K562 (cell line): ENCODE data around the gene EID2. TPM values are rescaled to one million over a fixed set of nuclear protein-coding genes. Genes with fewer than 3 reads are reported as not detected.

Source experiments
- ATF1 ChIP-seq, 2 experiments: fragments of 450-650 bp in 1 of 2; IDR thresholded peaks; 2 replicates each; pipeline ENCODE4 v1.6.1; 2016; ENCODE audit warnings: missing compliant biosample characterization in 1 of 2, missing genetic modification characterization in 1 of 2
- BRD9 ChIP-seq: fragments of 450-650 bp; IDR thresholded peaks from 2 replicates; pipeline ENCODE4 v1.6.1; 2018; ENCODE audit warnings: low read depth; ENCODE audit not compliant: partially characterized antibody
- CTBP1 ChIP-seq: fragments of 450-650 bp; IDR thresholded peaks from 2 replicates; pipeline ENCODE4 v1.6.1; 2016; ENCODE audit warnings: borderline replicate concordance
- ETV5 ChIP-seq: sonication (generic); formaldehyde crosslinking; IDR thresholded peaks from 2 replicates; pipeline ENCODE4 v1.4.0; 2020; ENCODE audit warnings: low read depth, mild to moderate bottlenecking, missing genetic modification reagents
- FOXK2 ChIP-seq, 2 experiments: fragments of 450-650 bp; IDR thresholded peaks in 1 of 2; conservative IDR thresholded peaks in 1 of 2; 2 replicates each; pipeline ENCODE4 v1.6.1; 2016; ENCODE audit warnings: low read depth in 2 of 2, mild to moderate bottlenecking in 1 of 2
- HLTF ChIP-seq: fragments of 450-650 bp; IDR thresholded peaks from 2 replicates; pipeline ENCODE4 v1.6.1; 2016
- MAZ ChIP-seq, 2 experiments: fragments of 450-650 bp in 1 of 2; sonication (generic) in 1 of 2; formaldehyde crosslinking; IDR thresholded peaks in 1 of 2; conservative IDR thresholded peaks in 1 of 2; 2 replicates each; pipeline versions ENCODE4 v1.4.0 to v1.5.0; 2020; ENCODE audit warnings: mild to moderate bottlenecking in 1 of 2, missing genetic modification reagents in 1 of 2
- MEF2A ChIP-seq: IDR thresholded peaks from 2 replicates; pipeline ENCODE4 v1.6.1; 2011; ENCODE audit warnings: low read depth, mild to moderate bottlenecking, low read length, moderate library complexity; ENCODE audit not compliant: control insufficient read depth
- TAF9B ChIP-seq: fragments of 450-650 bp; IDR thresholded peaks from 2 replicates; pipeline ENCODE4 v1.6.1; 2018; ENCODE audit warnings: mild to moderate bottlenecking; ENCODE audit not compliant: partially characterized antibody
- TCF3 ChIP-seq: sonication (generic); formaldehyde crosslinking; IDR thresholded peaks from 2 replicates; pipeline ENCODE4 v1.4.0; 2020; ENCODE audit warnings: mild to moderate bottlenecking, missing genetic modification reagents
- TEAD1 ChIP-seq, 2 experiments: fragments of 450-650 bp in 1 of 2; sonication (generic) in 1 of 2; formaldehyde crosslinking; IDR thresholded peaks; 2 replicates each; pipeline versions ENCODE4 v1.4.0 to v1.8.0; 2020 to 2022; ENCODE audit warnings: mild to moderate bottlenecking in 2 of 2, missing genetic modification reagents in 1 of 2
- ZNF133 ChIP-seq: fragments of 250-450 bp; sonication (Bioruptor Pico); IDR thresholded peaks from 2 replicates; pipeline ENCODE4 v1.4.0; 2020; ENCODE audit warnings: mild to moderate bottlenecking
- ZNF583 ChIP-seq: fragments of 250-450 bp; sonication (Bioruptor Pico); IDR thresholded peaks from 2 replicates; pipeline ENCODE4 v1.4.0; 2020
- ZNF764 ChIP-seq: fragments of 250-450 bp; sonication (Bioruptor Pico); IDR thresholded peaks from 2 replicates; pipeline ENCODE4 v1.4.0; 2020; ENCODE audit warnings: low read depth, mild to moderate bottlenecking, moderate library complexity
- ZNF830 ChIP-seq: fragments of 250-450 bp; sonication (Bioruptor Pico); IDR thresholded peaks from 2 replicates; pipeline ENCODE4 v1.5.0; 2021; ENCODE audit warnings: mild to moderate bottlenecking
- polyA plus RNA-seq, 8 experiments: library from polyadenylated mRNA; depleted of rRNA in 4 of 8; stranded (reverse) in 5 of 8; unstranded in 3 of 8; fragments of >200 nt; fragmentation: Nextera tagmentation in 2 of 8; fragmentation: Illumina TruSeq in 1 of 8; extraction: Ambion mirVana in 2 of 8; extraction: Trizol in 1 of 8; gene quantifications; 2 replicates each; pipeline versions ENCODE4 v1.2.1 to v1.2.3, GENCODE V29; 2011 to 2014; ENCODE audit warnings: inconsistent platforms in 1 of 8, missing spikeins in 1 of 8
- total RNA-seq, 7 experiments: library from RNA; depleted of rRNA in 6 of 7; stranded (reverse); fragments of >200 nt in 6 of 7; fragmentation: Illumina TruSeq in 2 of 7; extraction: Trizol in 2 of 7; gene quantifications; 2 replicates each; pipeline versions ENCODE4 v1.2.1 to v1.2.3, GENCODE V29; 2011 to 2021; ENCODE audit warnings: low replicate concordance in 1 of 7
- TF ChIP-seq, protein P1 (sequence below): fragments of 250-450 bp; sonication (Bioruptor Pico); IDR thresholded peaks from 2 replicates; pipeline ENCODE4 v1.8.0; 2022; ENCODE audit warnings: inconsistent platforms
- TF ChIP-seq, protein P2 (sequence below): fragments of 450-650 bp; IDR thresholded peaks from 2 replicates; pipeline ENCODE4 v1.6.1; 2016; ENCODE audit warnings: mild to moderate bottlenecking
- TF ChIP-seq, protein P3 (sequence below): sonication (generic); formaldehyde crosslinking; IDR thresholded peaks from 2 replicates; pipeline ENCODE4 v1.8.1; 2023; ENCODE audit warnings: mild to moderate bottlenecking, missing genetic modification reagents
- TF ChIP-seq, protein P4 (sequence below), 2 experiments: IDR thresholded peaks; 2 replicates each; pipeline ENCODE4 v1.6.1; 2012; ENCODE audit warnings: improper control_type of control experiment in 2 of 2, low read depth in 2 of 2, low read length in 2 of 2, borderline replicate concordance in 1 of 2

The EID2 gene
- total and polyA plus RNA-seq, 9 of the 15 experiments (the other 6 are each of a cell fraction or from before 2014, with no cell fraction given) = 2.5 to 18.5 (median 11.3) TPM

DNA sequence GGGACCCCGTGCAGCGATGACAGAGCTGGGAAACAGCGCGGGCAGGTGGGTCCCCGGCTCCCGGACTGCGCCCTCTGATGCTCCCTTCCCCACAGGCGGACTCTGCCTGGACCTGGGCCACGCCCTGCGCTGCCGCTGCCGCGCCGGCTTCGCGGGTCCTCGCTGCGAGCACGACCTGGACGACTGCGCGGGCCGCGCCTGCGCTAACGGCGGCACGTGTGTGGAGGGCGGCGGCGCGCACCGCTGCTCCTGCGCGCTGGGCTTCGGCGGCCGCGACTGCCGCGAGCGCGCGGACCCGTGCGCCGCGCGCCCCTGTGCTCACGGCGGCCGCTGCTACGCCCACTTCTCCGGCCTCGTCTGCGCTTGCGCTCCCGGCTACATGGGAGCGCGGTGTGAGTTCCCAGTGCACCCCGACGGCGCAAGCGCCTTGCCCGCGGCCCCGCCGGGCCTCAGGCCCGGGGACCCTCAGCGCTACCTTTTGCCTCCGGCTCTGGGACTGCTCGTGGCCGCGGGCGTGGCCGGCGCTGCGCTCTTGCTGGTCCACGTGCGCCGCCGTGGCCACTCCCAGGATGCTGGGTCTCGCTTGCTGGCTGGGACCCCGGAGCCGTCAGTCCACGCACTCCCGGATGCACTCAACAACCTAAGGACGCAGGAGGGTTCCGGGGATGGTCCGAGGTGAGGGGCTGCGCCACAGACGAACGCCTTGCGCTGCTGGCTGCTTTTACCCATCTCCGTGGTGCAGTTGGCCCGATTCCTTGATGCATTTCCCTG is 32.8 kb downstream of the EID2 start (continued):
- TF ChIP-seq ATF1 (CRISPR knock-in tag; IDR thresholded peaks at IDR 0.05) (no peak), ATF1 (tag; IDR thresholded peaks at IDR 0.05) (0 out of 2 replicates have a peak, but pooled peaks have one; percentile 24), TEAD1 (CRISPR knock-in tag; IDR thresholded peaks at IDR 0.05) (peak in 1 of 2 experiments; percentile 81; a peak in 1 of 4 replicates), ZNF830 (CRISPR knock-in tag) (no peak), BRD9 (no peak), FOXK2 (conservative IDR thresholded peaks at IDR 0.05 in 1 of 2, IDR thresholded peaks at IDR 0.05 in 1 of 2; ENCODE audit: low read depth in 2 of 2) (no peak), ZNF583 (CRISPR knock-in tag) (0 out of 2 replicates have a peak, but pooled peaks have one; percentile 8), MEF2A (no peak), HLTF (no peak), MAZ (CRISPR knock-in tag; conservative IDR thresholded peaks at IDR 0.05 in 1 of 2, IDR thresholded peaks at IDR 0.05 in 1 of 2) (0 out of 4 replicates have a peak, but pooled peaks of 1 of the 2 experiments have one; percentile 50), TAF9B (no peak), CTBP1 (peak; percentile 100), ZNF133 (CRISPR knock-in tag) (no peak), ETV5 (CRISPR knock-in tag) (no peak), TCF3 (CRISPR knock-in tag) (peak; percentile 31; the same call in 1 of the 2 replicates), ZNF764 (no peak)
- TF ChIP-seq, protein P1, sequence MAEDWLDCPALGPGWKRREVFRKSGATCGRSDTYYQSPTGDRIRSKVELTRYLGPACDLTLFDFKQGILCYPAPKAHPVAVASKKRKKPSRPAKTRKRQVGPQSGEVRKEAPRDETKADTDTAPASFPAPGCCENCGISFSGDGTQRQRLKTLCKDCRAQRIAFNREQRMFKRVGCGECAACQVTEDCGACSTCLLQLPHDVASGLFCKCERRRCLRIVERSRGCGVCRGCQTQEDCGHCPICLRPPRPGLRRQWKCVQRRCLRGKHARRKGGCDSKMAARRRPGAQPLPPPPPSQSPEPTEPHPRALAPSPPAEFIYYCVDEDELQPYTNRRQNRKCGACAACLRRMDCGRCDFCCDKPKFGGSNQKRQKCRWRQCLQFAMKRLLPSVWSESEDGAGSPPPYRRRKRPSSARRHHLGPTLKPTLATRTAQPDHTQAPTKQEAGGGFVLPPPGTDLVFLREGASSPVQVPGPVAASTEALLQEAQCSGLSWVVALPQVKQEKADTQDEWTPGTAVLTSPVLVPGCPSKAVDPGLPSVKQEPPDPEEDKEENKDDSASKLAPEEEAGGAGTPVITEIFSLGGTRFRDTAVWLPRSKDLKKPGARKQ = no peak
- TF ChIP-seq, protein P2, sequence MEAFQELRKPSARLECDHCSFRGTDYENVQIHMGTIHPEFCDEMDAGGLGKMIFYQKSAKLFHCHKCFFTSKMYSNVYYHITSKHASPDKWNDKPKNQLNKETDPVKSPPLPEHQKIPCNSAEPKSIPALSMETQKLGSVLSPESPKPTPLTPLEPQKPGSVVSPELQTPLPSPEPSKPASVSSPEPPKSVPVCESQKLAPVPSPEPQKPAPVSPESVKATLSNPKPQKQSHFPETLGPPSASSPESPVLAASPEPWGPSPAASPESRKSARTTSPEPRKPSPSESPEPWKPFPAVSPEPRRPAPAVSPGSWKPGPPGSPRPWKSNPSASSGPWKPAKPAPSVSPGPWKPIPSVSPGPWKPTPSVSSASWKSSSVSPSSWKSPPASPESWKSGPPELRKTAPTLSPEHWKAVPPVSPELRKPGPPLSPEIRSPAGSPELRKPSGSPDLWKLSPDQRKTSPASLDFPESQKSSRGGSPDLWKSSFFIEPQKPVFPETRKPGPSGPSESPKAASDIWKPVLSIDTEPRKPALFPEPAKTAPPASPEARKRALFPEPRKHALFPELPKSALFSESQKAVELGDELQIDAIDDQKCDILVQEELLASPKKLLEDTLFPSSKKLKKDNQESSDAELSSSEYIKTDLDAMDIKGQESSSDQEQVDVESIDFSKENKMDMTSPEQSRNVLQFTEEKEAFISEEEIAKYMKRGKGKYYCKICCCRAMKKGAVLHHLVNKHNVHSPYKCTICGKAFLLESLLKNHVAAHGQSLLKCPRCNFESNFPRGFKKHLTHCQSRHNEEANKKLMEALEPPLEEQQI = no peak
- TF ChIP-seq, protein P3, sequence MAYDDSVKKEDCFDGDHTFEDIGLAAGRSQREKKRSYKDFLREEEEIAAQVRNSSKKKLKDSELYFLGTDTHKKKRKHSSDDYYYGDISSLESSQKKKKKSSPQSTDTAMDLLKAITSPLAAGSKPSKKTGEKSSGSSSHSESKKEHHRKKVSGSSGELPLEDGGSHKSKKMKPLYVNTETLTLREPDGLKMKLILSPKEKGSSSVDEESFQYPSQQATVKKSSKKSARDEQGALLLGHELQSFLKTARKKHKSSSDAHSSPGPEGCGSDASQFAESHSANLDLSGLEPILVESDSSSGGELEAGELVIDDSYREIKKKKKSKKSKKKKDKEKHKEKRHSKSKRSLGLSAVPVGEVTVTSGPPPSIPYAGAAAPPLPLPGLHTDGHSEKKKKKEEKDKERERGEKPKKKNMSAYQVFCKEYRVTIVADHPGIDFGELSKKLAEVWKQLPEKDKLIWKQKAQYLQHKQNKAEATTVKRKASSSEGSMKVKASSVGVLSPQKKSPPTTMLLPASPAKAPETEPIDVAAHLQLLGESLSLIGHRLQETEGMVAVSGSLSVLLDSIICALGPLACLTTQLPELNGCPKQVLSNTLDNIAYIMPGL (CRISPR knock-in tag) = no peak
- TF ChIP-seq, protein P4, sequence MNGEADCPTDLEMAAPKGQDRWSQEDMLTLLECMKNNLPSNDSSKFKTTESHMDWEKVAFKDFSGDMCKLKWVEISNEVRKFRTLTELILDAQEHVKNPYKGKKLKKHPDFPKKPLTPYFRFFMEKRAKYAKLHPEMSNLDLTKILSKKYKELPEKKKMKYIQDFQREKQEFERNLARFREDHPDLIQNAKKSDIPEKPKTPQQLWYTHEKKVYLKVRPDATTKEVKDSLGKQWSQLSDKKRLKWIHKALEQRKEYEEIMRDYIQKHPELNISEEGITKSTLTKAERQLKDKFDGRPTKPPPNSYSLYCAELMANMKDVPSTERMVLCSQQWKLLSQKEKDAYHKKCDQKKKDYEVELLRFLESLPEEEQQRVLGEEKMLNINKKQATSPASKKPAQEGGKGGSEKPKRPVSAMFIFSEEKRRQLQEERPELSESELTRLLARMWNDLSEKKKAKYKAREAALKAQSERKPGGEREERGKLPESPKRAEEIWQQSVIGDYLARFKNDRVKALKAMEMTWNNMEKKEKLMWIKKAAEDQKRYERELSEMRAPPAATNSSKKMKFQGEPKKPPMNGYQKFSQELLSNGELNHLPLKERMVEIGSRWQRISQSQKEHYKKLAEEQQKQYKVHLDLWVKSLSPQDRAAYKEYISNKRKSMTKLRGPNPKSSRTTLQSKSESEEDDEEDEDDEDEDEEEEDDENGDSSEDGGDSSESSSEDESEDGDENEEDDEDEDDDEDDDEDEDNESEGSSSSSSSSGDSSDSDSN (IDR thresholded peaks at IDR 0.05; ENCODE audit: borderline replicate concordance in 1 of 2, low read depth in 2 of 2, low read length in 2 of 2) = no peak
